ENCODE results near the gene TRMT2A. TPM values are rescaled to one million over a fixed set of nuclear protein-coding genes. Genes with fewer than 3 reads are reported as not detected.
A peak's percentile ranks its signal among the peaks of the same experiment; 100 is the strongest.

Gene TRMT2A
- polyA plus RNA-seq, 4 donors, result 40.2 to 65.5 (median 58.0) TPM

DNA sequence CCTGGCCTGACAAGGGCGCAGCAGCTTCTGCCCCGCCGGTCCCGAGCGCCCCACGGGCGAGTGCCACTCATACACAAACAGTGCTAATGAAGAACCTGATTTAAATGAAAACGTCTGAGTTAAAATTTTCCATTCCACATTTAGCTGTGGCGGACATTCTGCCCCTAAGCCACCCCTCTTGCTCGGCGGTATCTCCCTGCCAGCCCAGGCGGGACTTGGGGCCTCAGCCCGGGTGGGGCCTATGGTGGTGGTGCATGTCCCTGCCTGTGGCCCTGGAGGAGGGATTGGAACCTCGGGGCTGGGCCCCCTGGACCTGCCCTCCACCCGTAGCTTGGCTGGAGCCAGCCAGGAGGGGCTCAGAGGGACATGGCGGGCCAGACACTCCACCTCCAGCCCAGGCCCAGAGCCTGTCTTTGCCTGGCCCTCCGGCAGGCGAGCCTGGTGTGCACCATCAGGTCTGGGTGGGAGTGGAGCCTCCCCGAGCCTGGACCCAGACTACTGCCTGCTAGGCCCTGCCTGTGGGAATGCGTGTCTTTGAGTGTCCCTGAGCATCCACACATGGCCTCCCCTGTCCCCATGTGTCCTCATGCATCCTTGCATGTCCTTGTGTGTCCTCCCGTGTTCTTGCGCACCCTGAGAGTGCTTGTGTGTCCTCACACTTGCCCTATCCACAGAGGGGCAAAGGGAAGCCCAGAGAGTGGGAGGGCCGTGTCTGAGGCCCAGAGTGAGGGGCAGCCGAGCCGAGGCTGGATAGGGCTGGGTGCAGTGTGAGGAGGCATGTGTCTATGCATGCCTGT lies 19.0 kb upstream of the TRMT2A start:
- DNase-seq (ENCODE audit: low read depth in 4 of 4, low spot score in 2 of 4), result no peak

DNA sequence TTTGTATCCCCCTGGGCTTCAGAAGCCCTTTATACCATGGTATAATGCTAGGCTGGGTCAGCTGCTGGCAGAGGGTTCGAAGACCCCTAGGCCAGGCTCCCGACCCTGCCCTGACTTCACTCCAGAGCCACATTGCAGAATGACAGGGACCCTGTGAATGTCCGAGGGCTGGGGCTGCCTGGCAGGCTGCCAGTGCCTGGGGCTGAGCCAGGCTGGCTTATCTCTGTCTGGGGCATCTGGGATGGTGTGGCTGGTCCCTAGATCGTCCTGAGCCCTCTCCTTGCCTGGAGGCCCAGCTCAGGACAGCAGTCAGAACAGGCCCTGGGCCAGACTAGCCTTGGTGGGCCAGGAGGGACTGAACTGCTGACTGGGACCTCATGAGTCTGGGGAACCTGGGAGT lies 18.2 kb upstream of the TRMT2A start:
- no peak for DNase-seq (ENCODE audit: low read depth in 4 of 4, low spot score in 2 of 4)

DNA sequence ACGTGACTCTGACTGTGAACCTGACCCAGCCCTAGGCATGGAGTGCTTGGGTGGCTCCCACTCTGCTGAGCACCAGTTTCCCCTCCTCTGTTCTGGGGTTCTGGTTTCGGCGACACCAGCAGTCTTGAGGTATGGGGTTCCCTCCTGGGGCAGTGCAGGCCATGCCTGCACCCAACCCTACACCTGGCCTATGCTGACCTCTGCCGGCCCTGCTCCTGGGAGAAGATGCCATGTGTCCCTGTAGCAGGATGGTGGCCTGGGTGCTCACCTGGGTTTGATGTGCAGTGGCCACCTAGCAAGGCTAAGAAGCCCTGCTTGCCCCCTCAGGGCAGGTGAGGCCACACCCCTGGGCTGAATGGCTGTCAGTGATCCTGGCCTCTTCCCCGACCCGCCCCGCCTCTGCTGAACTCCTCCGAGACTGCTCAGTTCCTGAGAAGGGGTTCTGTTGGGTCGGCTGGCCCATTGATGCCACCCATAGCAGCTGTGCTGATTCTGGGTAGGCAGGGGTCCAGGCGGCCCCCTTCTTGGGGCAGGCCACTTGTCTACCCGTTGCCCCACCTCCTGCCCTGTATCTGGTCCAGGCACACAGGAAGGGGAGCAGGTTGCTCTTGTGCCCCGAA lies 17.0 kb upstream of the TRMT2A start:
- no peak for DNase-seq (ENCODE audit: low read depth in 4 of 4, low spot score in 2 of 4)

GRCh38 chr22:20132686-20133246 lies 15.7 kb upstream of the TRMT2A start:
- no peak for DNase-seq (ENCODE audit: low read depth in 4 of 4, low spot score in 2 of 4)

GRCh38 chr22:20131859-20132685 lies 15.0 kb upstream of the TRMT2A start:
- DNase-seq (ENCODE audit: low read depth in 4 of 4, low spot score in 2 of 4), result no peak

GRCh38 chr22:20131597-20131858 lies 14.5 kb upstream of the TRMT2A start, which contains the start of gene ZDHHC8:
TSS of gene ZDHHC8 (plus strand) at chr22:20131804. CDS start at chr22:20131948, 144 bp downstream.
- no peak for DNase-seq (ENCODE audit: low read depth in 4 of 4, low spot score in 2 of 4)

DNA sequence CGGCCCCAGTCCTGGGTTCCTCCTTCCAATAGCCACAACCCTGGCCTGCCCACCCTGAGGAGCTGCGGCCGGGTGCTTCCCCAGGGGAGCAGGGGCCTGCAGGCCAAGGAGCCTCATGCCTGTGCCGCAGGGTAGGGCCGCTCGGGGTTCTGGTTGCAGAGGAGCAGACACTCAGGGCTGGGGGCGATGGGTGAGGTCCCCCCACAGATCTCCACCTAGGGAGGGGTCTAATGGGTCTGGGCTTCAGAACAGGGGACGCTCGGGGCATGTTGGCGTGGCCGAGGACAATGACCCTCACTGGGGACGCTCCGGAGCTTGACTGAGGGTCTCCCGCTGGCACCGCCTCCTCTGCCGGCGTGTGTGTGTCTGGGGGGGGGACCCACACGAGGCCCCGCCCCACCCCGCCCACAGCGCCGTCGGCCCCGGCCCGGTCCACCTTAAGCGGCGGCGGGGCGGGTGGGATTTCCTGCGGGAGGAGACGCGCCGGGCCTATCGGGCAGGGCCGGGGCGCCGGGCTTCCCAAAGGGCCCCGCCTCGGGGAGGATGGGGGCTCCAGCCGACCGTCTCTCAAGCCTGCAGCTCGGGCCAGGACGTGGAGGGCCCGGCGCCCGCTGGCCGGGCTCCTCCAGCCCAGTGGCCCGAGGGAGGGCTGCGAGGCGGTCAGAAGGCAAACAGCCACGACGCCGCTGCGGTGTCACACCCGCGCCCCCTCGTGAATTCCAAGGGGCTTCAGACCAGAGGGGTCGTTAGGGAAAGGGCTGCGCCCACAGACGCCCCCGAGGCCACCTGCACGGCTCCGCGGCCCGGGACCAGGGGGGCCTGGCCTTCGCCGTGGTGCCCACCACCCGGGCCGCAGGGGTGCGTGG lies 13.9 kb upstream of the TRMT2A start:
- DNase-seq (ENCODE audit: low read depth in 4 of 4, low spot score in 2 of 4), result peak in 3 of 4 donors; percentile 56 to 67 (median 60)

GRCh38 chr22:20130319-20130718 lies 13.3 kb upstream of the TRMT2A start:
- DNase-seq (ENCODE audit: low read depth in 4 of 4, low spot score in 2 of 4), result no peak

GRCh38 chr22:20129747-20130014 lies 12.7 kb upstream of the TRMT2A start:
- no peak for DNase-seq (ENCODE audit: low read depth in 4 of 4, low spot score in 2 of 4)

- DNase-seq (ENCODE audit: low read depth in 4 of 4, low spot score in 2 of 4), result no peak
These were observed 12.1 kb upstream of the TRMT2A start for GRCh38 chr22:20128902-20129746.

GRCh38 chr22:20128619-20128901 lies 11.5 kb upstream of the TRMT2A start:
- DNase-seq (ENCODE audit: low read depth in 4 of 4, low spot score in 2 of 4), result no peak

DNA sequence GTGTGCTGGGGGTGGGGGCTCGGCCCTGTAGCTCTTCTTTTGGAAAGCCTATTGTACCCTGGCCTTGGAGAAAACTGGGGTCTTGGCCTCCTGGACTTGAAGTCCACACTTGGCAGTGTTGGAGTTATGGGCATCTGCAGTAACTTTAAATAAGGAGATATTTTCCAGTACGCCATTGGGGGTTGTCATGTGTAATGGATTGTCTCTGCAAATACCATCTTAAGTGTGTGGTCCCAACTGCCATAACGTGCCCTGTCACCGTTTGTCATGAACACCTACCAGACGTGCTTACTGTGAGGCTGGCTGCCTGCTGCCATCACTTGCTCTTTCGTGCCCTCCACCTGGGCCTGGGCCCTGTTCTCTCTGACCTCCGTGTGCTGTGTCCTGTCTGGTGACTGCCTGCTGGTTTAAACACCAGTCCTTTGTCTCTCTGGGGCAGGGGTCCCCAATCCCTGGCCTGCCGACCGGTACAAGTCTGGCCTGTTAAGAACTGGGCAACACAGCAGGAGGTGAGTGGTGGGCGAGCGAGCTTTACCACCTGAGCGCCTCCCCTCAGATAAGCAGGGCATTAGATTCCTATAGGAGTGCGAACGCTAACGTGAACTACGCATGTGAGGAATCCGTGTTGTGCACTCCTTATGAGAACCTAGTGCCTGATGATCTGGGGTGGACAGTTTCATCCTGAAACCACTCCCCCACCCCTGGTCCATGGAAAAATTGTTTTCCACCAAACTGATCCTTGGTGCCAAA lies 11.0 kb upstream of the TRMT2A start:
- DNase-seq (ENCODE audit: low read depth in 4 of 4, low spot score in 2 of 4), result no peak

- DNase-seq (ENCODE audit: low read depth in 4 of 4, low spot score in 2 of 4), result no peak
These were observed 10.4 kb upstream of the TRMT2A start for GRCh38 chr22:20127318-20127868.

GRCh38 chr22:20126284-20127029 lies 9.4 kb upstream of the TRMT2A start:
- DNase-seq (ENCODE audit: low read depth in 4 of 4, low spot score in 2 of 4), result no peak

GRCh38 chr22:20125201-20126174 lies 8.5 kb upstream of the TRMT2A start:
- DNase-seq (ENCODE audit: low read depth in 4 of 4, low spot score in 2 of 4), result no peak

GRCh38 chr22:20124083-20124787 lies 7.2 kb upstream of the TRMT2A start:
- no peak for DNase-seq (ENCODE audit: low read depth in 4 of 4, low spot score in 2 of 4)
